ENCODE measurements around the gene MALAT1. TPM values are rescaled to one million over a fixed set of nuclear protein-coding genes. Genes with fewer than 3 reads are reported as not detected.
A peak's percentile ranks its signal among the peaks of the same experiment; 100 is the strongest.

MALAT1 gene
- total RNA-seq, 1 experiment from 2014 or later = 686 TPM

DNA sequence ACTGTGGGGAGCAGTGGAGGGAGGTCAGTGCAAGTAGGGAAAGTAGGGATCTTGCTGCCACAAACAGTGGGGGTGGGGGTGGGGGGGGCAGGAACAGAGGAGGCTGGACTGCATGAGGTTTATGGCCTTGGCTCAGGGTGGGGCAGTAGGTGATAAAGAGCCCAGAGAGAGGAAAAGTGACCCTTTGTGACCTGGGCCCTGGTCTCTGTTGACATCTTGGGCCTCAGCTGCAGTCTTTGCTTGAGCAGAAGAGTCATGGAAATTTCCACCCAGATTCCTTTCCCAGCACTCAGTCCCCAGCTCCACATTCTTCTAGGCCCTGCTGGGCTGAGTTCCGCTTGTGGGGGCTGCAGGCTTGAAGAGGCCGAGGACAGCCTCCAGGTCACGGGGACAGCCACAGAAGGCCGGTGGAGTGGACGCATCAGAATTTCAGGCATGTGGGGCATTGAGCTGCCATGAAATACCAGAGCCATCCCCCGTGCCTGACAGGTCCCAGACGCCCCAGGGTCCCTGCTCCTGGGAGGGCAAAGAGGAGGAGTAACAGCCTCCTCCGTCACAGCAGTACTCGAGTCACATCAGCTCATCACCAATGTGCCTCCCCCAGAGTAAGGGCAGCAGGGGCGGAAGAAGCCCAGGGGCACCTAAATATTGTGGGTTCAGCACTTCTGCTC lies 9.7 kb upstream of the MALAT1 start:
- H3K36me3 ChIP-seq = no peaks in the 10 kb centered on the region
- no peak for DNase-seq
- H3K9me3 ChIP-seq (replicated peaks) = no peaks in the 10 kb centered on the region
- no peaks in the 10 kb centered on the region for H3K27me3 ChIP-seq
- H3K27ac ChIP-seq = peak overlapping the region; percentile 90
- peaks cover 71% of the 10 kb centered on the region for H3K4me1 ChIP-seq
- H3K4me3 ChIP-seq = no peak overlapping the region

DNA sequence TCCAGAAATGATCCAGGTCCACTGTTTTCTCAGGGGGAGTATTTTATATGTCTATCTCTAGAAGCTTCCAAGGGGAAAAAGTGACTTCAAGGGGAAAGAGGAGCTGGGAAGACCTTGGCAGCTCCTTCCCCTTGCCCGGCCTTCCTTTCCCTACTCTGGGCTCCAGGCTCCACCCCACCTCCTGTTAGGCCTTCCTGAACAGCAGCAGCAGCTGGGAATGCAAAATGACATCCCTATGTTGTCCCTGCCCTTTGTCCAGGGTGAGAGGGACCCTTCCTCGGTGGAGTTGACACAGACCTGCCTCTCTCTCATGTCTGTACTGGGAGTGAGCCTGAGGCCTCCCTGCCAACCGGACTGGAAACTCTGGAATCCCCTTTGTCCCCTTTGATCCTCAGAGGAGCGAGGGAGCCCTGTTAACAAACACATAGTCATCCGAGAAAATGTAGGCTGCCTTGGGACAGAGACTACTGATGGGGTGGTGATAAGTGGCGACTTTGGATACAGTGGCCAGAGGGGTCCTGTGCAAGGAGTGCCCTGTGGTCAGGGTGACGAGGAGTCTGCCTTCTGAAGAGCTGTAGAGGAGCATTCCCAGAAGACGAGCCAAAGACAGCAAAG lies 9.0 kb upstream of the MALAT1 start:
- Histone ChIP-seq H3K27ac (peak overlapping the region; percentile 90), H3K27me3 (no peaks in the 10 kb centered on the region), H3K9me3 (replicated peaks) (no peaks in the 10 kb centered on the region), H3K36me3 (no peaks in the 10 kb centered on the region), H3K4me3 (no peak overlapping the region), H3K4me1 (peaks cover 75% of the 10 kb centered on the region)
- DNase-seq = peak; percentile 83 to 84

DNA sequence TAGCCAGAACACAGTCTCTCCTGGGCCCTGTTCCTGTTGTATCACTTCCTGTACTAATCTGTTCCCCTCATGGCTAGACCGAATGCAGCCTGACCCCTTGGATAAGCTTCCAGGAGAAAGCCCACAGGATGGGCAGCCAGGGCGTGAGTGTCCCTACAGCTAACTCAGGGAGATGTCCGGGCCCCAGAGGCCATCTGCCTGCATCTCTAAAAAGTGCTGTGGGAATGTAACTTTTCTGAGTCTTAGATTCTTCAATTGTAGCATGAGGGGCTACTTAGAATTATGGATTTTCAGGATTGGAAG lies 7.7 kb upstream of the MALAT1 start:
- H3K27me3 ChIP-seq = no peaks in the 10 kb centered on the region
- no peak overlapping the region for H3K4me3 ChIP-seq
- no peak for DNase-seq
- peaks cover 71% of the 10 kb centered on the region for H3K4me1 ChIP-seq
- no peaks in the 10 kb centered on the region for H3K36me3 ChIP-seq
- peak overlapping the region; percentile 90 for H3K27ac ChIP-seq
- no peaks in the 10 kb centered on the region for H3K9me3 ChIP-seq (replicated peaks)

DNA sequence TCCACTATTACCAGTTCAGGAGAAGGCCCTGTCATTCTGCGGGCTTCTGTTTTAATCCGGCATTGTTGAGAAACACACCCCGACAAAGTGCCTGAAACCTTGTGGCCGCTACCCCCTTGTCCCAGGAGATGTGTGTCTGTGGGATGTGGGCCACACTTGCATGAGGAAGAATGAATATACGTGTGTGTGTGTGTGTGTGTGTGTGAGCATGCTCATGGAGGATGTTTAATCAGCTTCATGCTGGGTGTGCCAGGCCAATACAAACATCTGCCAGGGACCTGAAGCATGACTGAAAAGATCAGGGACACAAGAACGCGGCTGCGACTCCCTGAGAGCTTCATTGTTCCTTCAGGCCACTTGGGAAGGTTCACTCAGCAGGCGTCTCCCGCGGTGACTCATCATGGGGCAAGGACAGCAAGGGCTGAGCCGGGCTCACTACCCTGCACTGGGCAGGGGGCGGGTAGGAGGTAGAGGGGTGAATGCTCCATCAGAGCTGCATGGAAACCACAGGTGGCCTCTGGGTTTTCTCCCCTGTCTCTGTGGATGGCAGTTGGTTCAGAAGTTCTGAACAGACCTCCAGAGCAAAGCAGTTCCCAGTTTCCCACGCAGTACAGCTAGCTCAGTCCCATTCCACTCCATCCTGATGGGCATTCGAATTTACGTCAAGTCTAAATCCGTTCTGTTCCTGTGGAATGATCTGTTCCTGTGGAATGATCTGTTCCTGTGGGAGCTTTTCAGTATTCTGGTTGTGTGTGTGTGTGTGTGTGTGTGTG lies 7.0 kb upstream of the MALAT1 start:
- H3K9me3 ChIP-seq (replicated peaks) = no peaks in the 10 kb centered on the region
- peak overlapping the region; percentile 90 for H3K27ac ChIP-seq
- H3K36me3 ChIP-seq = no peaks in the 10 kb centered on the region
- peaks cover 66% of the 10 kb centered on the region for H3K4me1 ChIP-seq
- no peaks in the 10 kb centered on the region for H3K27me3 ChIP-seq
- peak; percentile 84 to 89 for DNase-seq
- H3K4me3 ChIP-seq = no peak overlapping the region

DNA sequence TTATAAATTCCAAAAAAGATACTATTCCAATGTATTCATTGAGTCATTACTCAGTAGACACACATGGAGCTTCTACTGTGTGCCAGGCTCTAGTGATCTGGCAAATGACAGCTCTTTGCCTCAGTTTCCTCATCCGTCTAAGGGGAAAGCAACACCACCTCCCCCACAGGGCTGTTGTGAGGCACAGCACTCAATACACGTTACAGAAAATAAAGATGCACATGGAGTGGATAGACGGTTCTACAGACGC lies 6.5 kb upstream of the MALAT1 start:
- Histone ChIP-seq H3K36me3 (no peaks in the 10 kb centered on the region), H3K4me1 (peaks cover 61% of the 10 kb centered on the region), H3K27ac (peak overlapping the region; percentile 90), H3K4me3 (no peak overlapping the region), H3K9me3 (replicated peaks) (no peaks in the 10 kb centered on the region), H3K27me3 (no peaks in the 10 kb centered on the region)
- no peak for DNase-seq

DNA sequence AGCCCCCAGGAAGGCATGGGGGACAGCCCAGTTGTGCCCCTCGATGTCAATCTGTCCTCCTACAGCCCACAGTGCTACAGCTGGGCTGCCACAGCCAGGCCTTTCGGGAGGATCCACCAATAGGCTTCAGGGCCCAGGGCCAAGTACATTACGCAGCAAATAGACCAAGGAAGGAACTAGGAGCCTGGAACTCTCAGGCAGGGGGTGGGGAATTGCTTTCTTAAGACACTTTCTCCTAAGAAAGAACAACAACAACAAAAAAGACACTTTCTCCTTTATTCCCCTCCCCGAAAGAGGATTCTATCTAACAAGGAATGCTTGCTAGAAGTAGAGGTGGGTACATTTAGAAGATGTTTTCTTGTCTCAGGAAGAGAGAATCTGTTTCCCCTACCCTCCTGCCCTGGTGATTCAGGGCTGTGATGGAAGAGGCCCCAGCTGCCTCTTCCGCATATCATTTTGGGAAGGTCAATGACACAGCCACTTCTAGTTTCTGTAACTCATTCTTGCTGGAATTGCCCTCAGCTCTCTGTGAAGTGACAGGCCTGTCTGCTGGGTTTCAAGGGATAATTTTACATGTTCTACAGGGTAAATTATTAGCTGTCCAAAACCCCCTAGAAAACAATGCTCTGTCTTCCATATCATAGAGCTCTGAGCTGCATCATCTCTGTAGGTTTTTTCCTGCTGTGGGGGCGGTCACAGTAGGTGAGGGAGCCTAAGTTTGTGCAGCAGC lies 6.0 kb upstream of the MALAT1 start:
- Histone ChIP-seq H3K4me3 (no peak overlapping the region), H3K27ac (peak overlapping the region; percentile 90), H3K4me1 (peaks cover 60% of the 10 kb centered on the region), H3K36me3 (no peaks in the 10 kb centered on the region), H3K9me3 (replicated peaks) (no peaks in the 10 kb centered on the region), H3K27me3 (no peaks in the 10 kb centered on the region)
- DNase-seq = peak; percentile 59 to 68

DNA sequence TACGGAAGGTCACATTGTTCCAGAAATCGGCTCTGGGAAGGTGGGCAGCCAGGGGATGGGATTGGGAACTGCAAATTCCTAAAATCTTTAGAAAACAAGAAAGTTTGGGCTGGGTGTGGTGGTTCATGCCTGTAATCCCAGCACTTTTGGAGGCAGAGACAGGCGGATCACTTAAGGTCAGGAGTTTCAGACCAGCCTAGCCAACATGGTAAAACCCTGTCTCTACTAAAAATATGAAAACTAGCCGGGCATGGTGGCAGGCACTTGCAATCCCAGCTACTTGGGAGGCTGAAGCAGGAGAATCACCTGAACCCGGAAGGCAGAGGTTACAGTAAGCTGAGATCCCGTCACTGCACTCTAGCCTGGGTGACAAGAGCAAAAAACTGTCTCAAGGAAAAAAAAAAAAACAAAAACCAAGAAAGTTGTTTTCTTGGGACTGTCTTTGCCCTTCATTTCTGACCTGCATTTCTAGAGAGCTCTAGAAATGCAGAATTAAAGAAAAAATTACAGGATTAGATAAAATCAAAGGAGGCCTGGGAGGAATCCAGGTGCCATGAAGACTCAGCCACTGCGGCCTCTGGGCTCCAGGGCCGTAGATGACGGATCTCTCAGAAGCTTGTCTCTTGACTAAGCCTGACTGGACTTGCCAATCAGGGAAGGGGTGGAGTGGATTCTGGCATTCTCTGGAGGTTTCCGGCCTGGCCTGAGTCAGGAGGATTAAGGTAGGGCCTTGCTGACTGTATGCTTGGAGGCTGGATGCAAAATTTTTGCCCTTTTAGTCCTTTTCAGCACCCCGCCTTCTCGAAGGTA lies 5.3 kb upstream of the MALAT1 start:
- Histone ChIP-seq H3K9me3 (replicated peaks) (no peaks in the 10 kb centered on the region), H3K36me3 (no peaks in the 10 kb centered on the region), H3K4me1 (peaks cover 53% of the 10 kb centered on the region), H3K27me3 (no peaks in the 10 kb centered on the region), H3K4me3 (no peak overlapping the region), H3K27ac (peak overlapping the region; percentile 90; the same call in 1 of the 2 replicates)
- DNase-seq = no peak

DNA sequence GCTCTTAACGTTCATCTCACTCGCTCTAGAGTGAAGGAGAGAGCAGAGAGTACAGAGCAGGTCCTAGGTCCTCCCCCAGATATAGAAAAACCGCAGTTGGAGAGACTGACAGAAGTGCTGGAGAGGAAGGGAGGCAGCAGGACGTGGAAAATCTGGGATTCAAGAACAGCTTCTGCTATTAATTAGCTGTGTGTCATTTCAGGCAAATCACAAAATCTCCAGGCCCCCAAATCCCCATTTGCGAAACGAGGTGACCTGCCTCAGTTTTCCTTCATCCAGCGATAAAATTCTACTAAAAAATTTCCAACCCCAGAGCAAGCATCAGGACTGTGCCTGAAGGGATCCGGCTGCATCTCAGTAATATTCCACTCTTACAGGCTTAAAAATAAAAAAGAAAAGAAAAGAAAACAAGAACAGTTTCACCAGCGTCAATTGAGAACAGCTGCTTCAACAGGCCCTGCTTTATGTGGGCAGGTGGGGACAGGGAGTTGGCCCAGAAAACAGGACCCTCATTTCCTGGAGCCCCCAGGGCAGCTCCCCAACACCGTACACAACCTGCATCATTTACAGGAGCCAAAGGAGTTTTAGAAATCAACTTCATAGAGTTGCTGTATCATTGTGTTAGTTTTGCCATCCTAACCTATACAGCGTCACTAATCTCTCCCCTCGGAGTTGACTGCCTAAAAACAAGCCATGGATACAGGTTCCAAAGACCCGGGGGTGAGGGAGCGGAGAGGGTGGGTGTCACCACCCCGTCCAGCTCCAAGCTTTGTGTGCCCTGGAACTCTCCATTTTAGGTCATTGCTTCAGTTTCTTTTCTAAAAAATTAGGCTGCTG lies 2.3 kb upstream of the MALAT1 start:
- H3K4me3 ChIP-seq = peak overlapping the region; percentile 49
- H3K27ac ChIP-seq = peak overlapping the region; percentile 87
- no peaks in the 10 kb centered on the region for H3K9me3 ChIP-seq (replicated peaks)
- peak; percentile 55 to 63 for DNase-seq
- peaks cover 24% of the 10 kb centered on the region for H3K4me1 ChIP-seq
- no peaks in the 10 kb centered on the region for H3K27me3 ChIP-seq
- H3K36me3 ChIP-seq = peaks cover 18% of the 10 kb centered on the region

DNA sequence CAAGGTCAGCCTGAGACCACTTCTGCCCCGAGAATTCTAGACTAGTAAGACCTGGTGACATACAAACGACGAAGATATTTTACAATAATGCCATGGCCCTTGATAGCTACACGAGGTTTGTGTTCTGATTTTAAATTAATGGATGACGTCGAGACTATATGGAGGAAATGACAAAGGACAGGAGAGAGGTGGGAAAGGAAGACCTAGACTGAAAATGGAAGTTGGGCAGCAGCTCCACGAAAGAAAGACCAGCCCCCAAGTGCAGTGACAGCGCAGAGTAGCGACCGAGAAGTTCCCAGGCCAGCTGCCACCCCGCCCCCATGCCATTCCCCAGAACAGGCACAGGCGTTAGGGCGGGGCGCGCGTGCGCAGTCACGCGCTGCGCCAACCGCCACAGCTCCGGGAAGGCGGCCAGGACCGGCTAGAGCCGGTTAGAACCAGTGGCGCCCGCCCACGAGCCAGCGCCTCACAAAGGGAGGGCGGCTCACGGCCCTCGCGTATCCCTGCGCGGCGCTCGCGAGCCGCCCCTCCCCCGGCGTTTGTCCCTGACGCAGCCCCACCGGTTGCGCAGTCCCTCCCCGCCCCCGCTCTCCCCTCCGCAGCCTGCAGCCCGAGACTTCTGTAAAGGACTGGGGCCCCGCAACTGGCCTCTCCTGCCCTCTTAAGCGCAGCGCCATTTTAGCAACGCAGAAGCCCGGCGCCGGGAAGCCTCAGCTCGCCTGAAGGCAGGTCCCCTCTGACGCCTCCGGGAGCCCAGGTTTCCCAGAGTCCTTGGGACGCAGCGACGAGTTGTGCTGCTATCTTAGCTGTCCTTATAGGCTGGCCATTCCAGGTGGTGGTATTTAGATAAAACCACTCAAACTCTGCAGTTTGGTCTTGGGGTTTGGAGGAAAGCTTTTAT lies 1.5 kb upstream of the MALAT1 start:
- H3K27me3 ChIP-seq = no peaks in the 10 kb centered on the region
- H3K27ac ChIP-seq = peak overlapping the region; percentile 99
- H3K9me3 ChIP-seq (replicated peaks) = no peaks in the 10 kb centered on the region
- H3K36me3 ChIP-seq = peaks cover 27% of the 10 kb centered on the region
- peaks cover 15% of the 10 kb centered on the region for H3K4me1 ChIP-seq
- DNase-seq = peak; percentile 98 to 99
- H3K4me3 ChIP-seq = peak overlapping the region; percentile 73

DNA sequence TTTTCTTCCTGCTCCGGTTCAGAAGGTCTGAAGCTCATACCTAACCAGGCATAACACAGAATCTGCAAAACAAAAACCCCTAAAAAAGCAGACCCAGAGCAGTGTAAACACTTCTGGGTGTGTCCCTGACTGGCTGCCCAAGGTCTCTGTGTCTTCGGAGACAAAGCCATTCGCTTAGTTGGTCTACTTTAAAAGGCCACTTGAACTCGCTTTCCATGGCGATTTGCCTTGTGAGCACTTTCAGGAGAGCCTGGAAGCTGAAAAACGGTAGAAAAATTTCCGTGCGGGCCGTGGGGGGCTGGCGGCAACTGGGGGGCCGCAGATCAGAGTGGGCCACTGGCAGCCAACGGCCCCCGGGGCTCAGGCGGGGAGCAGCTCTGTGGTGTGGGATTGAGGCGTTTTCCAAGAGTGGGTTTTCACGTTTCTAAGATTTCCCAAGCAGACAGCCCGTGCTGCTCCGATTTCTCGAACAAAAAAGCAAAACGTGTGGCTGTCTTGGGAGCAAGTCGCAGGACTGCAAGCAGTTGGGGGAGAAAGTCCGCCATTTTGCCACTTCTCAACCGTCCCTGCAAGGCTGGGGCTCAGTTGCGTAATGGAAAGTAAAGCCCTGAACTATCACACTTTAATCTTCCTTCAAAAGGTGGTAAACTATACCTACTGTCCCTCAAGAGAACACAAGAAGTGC lies 661 bp upstream of the MALAT1 start:
- peak overlapping the region; percentile 99 for H3K27ac ChIP-seq
- peaks cover 7% of the 10 kb centered on the region for H3K4me1 ChIP-seq
- DNase-seq = peak; percentile 60 to 77

DNA sequence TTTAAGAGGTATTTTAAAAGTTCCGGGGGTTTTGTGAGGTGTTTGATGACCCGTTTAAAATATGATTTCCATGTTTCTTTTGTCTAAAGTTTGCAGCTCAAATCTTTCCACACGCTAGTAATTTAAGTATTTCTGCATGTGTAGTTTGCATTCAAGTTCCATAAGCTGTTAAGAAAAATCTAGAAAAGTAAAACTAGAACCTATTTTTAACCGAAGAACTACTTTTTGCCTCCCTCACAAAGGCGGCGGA lies 193 bp upstream of the MALAT1 start:
- Histone ChIP-seq H3K27ac (peak overlapping the region; percentile 99), H3K9me3 (replicated peaks) (no peaks in the 10 kb centered on the region), H3K36me3 (peaks cover 39% of the 10 kb centered on the region), H3K4me3 (peak overlapping the region; percentile 73), H3K4me1 (peaks cover 7% of the 10 kb centered on the region), H3K27me3 (no peaks in the 10 kb centered on the region)
- DNase-seq = no peak

More for the DNA sequence above, 661 bp upstream of the MALAT1 start:
- Histone ChIP-seq H3K4me3 (peak overlapping the region; percentile 73), H3K36me3 (peaks cover 35% of the 10 kb centered on the region), H3K9me3 (replicated peaks) (no peaks in the 10 kb centered on the region), H3K27me3 (no peaks in the 10 kb centered on the region)

DNA sequence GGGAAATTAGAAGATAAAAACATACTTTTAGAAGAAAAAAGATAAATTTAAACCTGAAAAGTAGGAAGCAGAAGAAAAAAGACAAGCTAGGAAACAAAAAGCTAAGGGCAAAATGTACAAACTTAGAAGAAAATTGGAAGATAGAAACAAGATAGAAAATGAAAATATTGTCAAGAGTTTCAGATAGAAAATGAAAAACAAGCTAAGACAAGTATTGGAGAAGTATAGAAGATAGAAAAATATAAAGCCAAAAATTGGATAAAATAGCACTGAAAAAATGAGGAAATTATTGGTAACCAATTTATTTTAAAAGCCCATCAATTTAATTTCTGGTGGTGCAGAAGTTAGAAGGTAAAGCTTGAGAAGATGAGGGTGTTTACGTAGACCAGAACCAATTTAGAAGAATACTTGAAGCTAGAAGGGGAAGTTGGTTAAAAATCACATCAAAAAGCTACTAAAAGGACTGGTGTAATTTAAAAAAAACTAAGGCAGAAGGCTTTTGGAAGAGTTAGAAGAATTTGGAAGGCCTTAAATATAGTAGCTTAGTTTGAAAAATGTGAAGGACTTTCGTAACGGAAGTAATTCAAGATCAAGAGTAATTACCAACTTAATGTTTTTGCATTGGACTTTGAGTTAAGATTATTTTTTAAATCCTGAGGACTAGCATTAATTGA lies 1.0 kb downstream of the MALAT1 start:
- Histone ChIP-seq H3K36me3 (peaks cover 51% of the 10 kb centered on the region), H3K4me3 (peak overlapping the region; percentile 73), H3K9me3 (replicated peaks) (no peaks in the 10 kb centered on the region), H3K27ac (peak overlapping the region; percentile 99), H3K4me1 (peaks cover 14% of the 10 kb centered on the region), H3K27me3 (no peaks in the 10 kb centered on the region)
- no peak for DNase-seq
